ENCODE results near the gene NLGN1.
A peak's percentile ranks its signal among the peaks of the same experiment; 100 is the strongest.

The NLGN1 gene

GRCh38 chr3:173913397-173913796 is 515.9 kb downstream of the NLGN1 start:
- no peak for DNase-seq (ENCODE audit: low read depth)

- DNase-seq (ENCODE audit: low read depth) = no peak
Observed at GRCh38 chr3:173913974-173914421, 516.5 kb downstream of the NLGN1 start.

- no peak for DNase-seq (ENCODE audit: low read depth)
Observed at GRCh38 chr3:173916799-173917198, 519.3 kb downstream of the NLGN1 start.

GRCh38 chr3:173920386-173920785 is 522.8 kb downstream of the NLGN1 start:
- DNase-seq (ENCODE audit: low read depth) = no peak

GRCh38 chr3:173921732-173922131 is 524.2 kb downstream of the NLGN1 start:
- no peak for DNase-seq (ENCODE audit: low read depth)

GRCh38 chr3:173923204-173923603 is 525.7 kb downstream of the NLGN1 start:
- DNase-seq (ENCODE audit: low read depth) = no peak

GRCh38 chr3:173930251-173930650 is 532.7 kb downstream of the NLGN1 start:
- no peak for DNase-seq (ENCODE audit: low read depth)

- DNase-seq (ENCODE audit: low read depth) = peak; percentile 40
Observed at GRCh38 chr3:173932624-173933023, 535.1 kb downstream of the NLGN1 start.

- no peak for DNase-seq (ENCODE audit: low read depth)
Observed at GRCh38 chr3:173933113-173933512, 535.6 kb downstream of the NLGN1 start.

- DNase-seq (ENCODE audit: low read depth) = no peak
Observed at GRCh38 chr3:173936316-173936715, 538.8 kb downstream of the NLGN1 start.

GRCh38 chr3:173938159-173938558 is 540.6 kb downstream of the NLGN1 start:
- no peak for DNase-seq (ENCODE audit: low read depth)

GRCh38 chr3:173938616-173939015 is 541.1 kb downstream of the NLGN1 start:
- DNase-seq (ENCODE audit: low read depth) = no peak

- no peak for DNase-seq (ENCODE audit: low read depth)
Observed at GRCh38 chr3:173939331-173939730, 541.8 kb downstream of the NLGN1 start.

GRCh38 chr3:173943264-173943663 is 545.7 kb downstream of the NLGN1 start:
- DNase-seq (ENCODE audit: low read depth) = no peak

GRCh38 chr3:173945170-173945569 is 547.6 kb downstream of the NLGN1 start:
- DNase-seq (ENCODE audit: low read depth) = no peak

GRCh38 chr3:173945806-173946205 is 548.3 kb downstream of the NLGN1 start:
- DNase-seq (ENCODE audit: low read depth) = no peak

- DNase-seq (ENCODE audit: low read depth) = no peak
Observed at GRCh38 chr3:173954647-173955046, 557.1 kb downstream of the NLGN1 start.

GRCh38 chr3:173957646-173958045 is 560.1 kb downstream of the NLGN1 start:
- no peak for DNase-seq (ENCODE audit: low read depth)

- no peak for DNase-seq (ENCODE audit: low read depth)
Observed at GRCh38 chr3:173958805-173959204, 561.3 kb downstream of the NLGN1 start.

GRCh38 chr3:173970281-173970680 is 572.7 kb downstream of the NLGN1 start:
- DNase-seq (ENCODE audit: low read depth) = no peak

GRCh38 chr3:173976281-173976680 is 578.7 kb downstream of the NLGN1 start:
- DNase-seq (ENCODE audit: low read depth) = no peak

- DNase-seq (ENCODE audit: low read depth) = peak; percentile 28
Observed at GRCh38 chr3:173977747-173978146, 580.2 kb downstream of the NLGN1 start.

GRCh38 chr3:173983343-173983742 is 585.8 kb downstream of the NLGN1 start:
- no peak for DNase-seq (ENCODE audit: low read depth)

GRCh38 chr3:173986861-173987410 is 589.4 kb downstream of the NLGN1 start:
- no peak for DNase-seq (ENCODE audit: low read depth)

GRCh38 chr3:173988909-173989308 is 591.4 kb downstream of the NLGN1 start:
- DNase-seq (ENCODE audit: low read depth) = no peak
